ENCODE data around the gene PHACTR1.

The PHACTR1 gene

GRCh38 chr6:13198168-13198567 is 481.6 kb downstream of the PHACTR1 start:
- no peak for DNase-seq
- TF ChIP-seq POLR2A (IDR thresholded peaks at IDR 0.05; ENCODE audit: low read length) = no peak
- no peak for TF ChIP-seq GATA1 (IDR thresholded peaks at IDR 0.05; ENCODE audit: low read depth, low read length)

- DNase-seq = no peak
- TF ChIP-seq GATA1 (IDR thresholded peaks at IDR 0.05; ENCODE audit: low read depth, low read length) = no peak
- no peak for TF ChIP-seq POLR2A (IDR thresholded peaks at IDR 0.05; ENCODE audit: low read length)
Measured at GRCh38 chr6:13201336-13201735, 484.8 kb downstream of the PHACTR1 start.

GRCh38 chr6:13203145-13203544 is 486.6 kb downstream of the PHACTR1 start:
- DNase-seq = no peak
- TF ChIP-seq GATA1 (IDR thresholded peaks at IDR 0.05; ENCODE audit: low read depth, low read length) (no peak), POLR2A (IDR thresholded peaks at IDR 0.05; ENCODE audit: low read length) (no peak)

GRCh38 chr6:13205106-13205505 is 488.5 kb downstream of the PHACTR1 start:
- TF ChIP-seq GATA1 (IDR thresholded peaks at IDR 0.05; ENCODE audit: low read depth, low read length) = no peak
- no peak for TF ChIP-seq POLR2A (IDR thresholded peaks at IDR 0.05; ENCODE audit: low read length)
- no peak for DNase-seq

GRCh38 chr6:13212096-13212495 is 495.5 kb downstream of the PHACTR1 start:
- no peak for DNase-seq
- TF ChIP-seq GATA1 (IDR thresholded peaks at IDR 0.05; ENCODE audit: low read depth, low read length) = no peak
- no peak for TF ChIP-seq POLR2A (IDR thresholded peaks at IDR 0.05; ENCODE audit: low read length)

- TF ChIP-seq POLR2A (IDR thresholded peaks at IDR 0.05; ENCODE audit: low read length) = no peak
- TF ChIP-seq GATA1 (IDR thresholded peaks at IDR 0.05; ENCODE audit: low read depth, low read length) = no peak
- no peak for DNase-seq
Measured at GRCh38 chr6:13212538-13212937, 496.0 kb downstream of the PHACTR1 start.

- no peak for DNase-seq
- TF ChIP-seq POLR2A (IDR thresholded peaks at IDR 0.05; ENCODE audit: low read length) (no peak), GATA1 (IDR thresholded peaks at IDR 0.05; ENCODE audit: low read depth, low read length) (no peak)
Measured at GRCh38 chr6:13215390-13215789, 498.8 kb downstream of the PHACTR1 start.

GRCh38 chr6:13216236-13217014 is 499.9 kb downstream of the PHACTR1 start:
- no peak for DNase-seq

GRCh38 chr6:13217206-13217905 is 500.8 kb downstream of the PHACTR1 start:
- TF ChIP-seq GATA1 (IDR thresholded peaks at IDR 0.05; ENCODE audit: low read depth, low read length) (no peak), POLR2A (IDR thresholded peaks at IDR 0.05; ENCODE audit: low read length) (no peak)
- no peak for DNase-seq

More at GRCh38 chr6:13216236-13217014, 499.9 kb downstream of the PHACTR1 start:
- TF ChIP-seq GATA1 (IDR thresholded peaks at IDR 0.05; ENCODE audit: low read depth, low read length) (no peak), POLR2A (IDR thresholded peaks at IDR 0.05; ENCODE audit: low read length) (no peak)

GRCh38 chr6:13220266-13220665 is 503.7 kb downstream of the PHACTR1 start:
- TF ChIP-seq GATA1 (IDR thresholded peaks at IDR 0.05; ENCODE audit: low read depth, low read length) (no peak), POLR2A (IDR thresholded peaks at IDR 0.05; ENCODE audit: low read length) (no peak)
- no peak for DNase-seq

- no peak for DNase-seq
- no peak for TF ChIP-seq GATA1 (IDR thresholded peaks at IDR 0.05; ENCODE audit: low read depth, low read length)
- TF ChIP-seq POLR2A (IDR thresholded peaks at IDR 0.05; ENCODE audit: low read length) = no peak
Measured at GRCh38 chr6:13222048-13222447, 505.5 kb downstream of the PHACTR1 start.

- no peak for TF ChIP-seq GATA1 (IDR thresholded peaks at IDR 0.05; ENCODE audit: low read depth, low read length)
- no peak for TF ChIP-seq POLR2A (IDR thresholded peaks at IDR 0.05; ENCODE audit: low read length)
- no peak for DNase-seq
Measured at GRCh38 chr6:13226071-13226470, 509.5 kb downstream of the PHACTR1 start.

GRCh38 chr6:13228264-13229204 is 512.0 kb downstream of the PHACTR1 start:
- no peak for DNase-seq
- no peak for TF ChIP-seq POLR2A (IDR thresholded peaks at IDR 0.05; ENCODE audit: low read length)
- TF ChIP-seq GATA1 (IDR thresholded peaks at IDR 0.05; ENCODE audit: low read depth, low read length) = no peak
